ES-I3 (cell line): ENCODE data around the gene MACF1.

Experiments used
- H3K36me3 ChIP-seq: 2 replicates; pipeline ENCODE4 v1.6.1; 2013; ENCODE audit warnings: mild to moderate bottlenecking, low read length, control low read depth, moderate library complexity; ENCODE audit not compliant: insufficient read depth
- H3K4me1 ChIP-seq: 2 replicates; pipeline ENCODE4 v1.6.1; 2013; ENCODE audit warnings: mild to moderate bottlenecking, control low read depth, low read length; ENCODE audit not compliant: insufficient read depth
- H3K9ac ChIP-seq: 2 replicates; pipeline ENCODE4 v1.6.1; 2013; ENCODE audit warnings: low read depth, mild to moderate bottlenecking, low read length, moderate library complexity
- H3K9me3 ChIP-seq: 2 replicates; pipeline ENCODE4 v1.6.1; 2013; ENCODE audit warnings: mild to moderate bottlenecking, low read length, moderate library complexity; ENCODE audit not compliant: control insufficient read depth, insufficient read depth

The MACF1 gene

GRCh38 chr1:39239968-39240367 lies 35.5 kb downstream of the MACF1 start:
- Histone ChIP-seq H3K9me3 (no peaks in the 10 kb centered on the region), H3K9ac (no peak overlapping the region), H3K4me1 (no peaks in the 10 kb centered on the region), H3K36me3 (peaks cover 7% of the 10 kb centered on the region)

DNA sequence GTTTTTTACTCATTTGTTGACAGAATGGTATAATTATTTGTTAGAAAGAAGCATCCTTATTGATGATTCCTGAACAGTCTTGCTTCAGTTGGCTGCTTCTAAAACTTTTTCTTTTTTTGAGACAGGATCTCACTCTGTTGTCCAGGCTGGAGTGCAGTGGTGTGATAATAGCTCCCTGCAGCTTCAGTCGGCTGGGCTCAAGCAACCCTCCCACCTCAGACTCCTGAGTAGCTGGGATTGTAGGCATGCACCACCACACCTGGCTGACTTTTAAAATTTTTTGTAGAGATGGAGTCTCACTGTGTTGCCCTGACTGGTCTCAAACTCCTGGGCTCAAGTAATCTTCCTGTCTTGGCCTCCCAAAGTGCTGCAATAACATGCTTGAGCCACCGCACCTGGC lies 38.8 kb downstream of the MACF1 start:
- H3K9ac ChIP-seq = no peak overlapping the region
- no peaks in the 10 kb centered on the region for H3K36me3 ChIP-seq

GRCh38 chr1:39250460-39251240 lies 46.2 kb downstream of the MACF1 start:
- Histone ChIP-seq H3K36me3 (peaks cover 13% of the 10 kb centered on the region), H3K9ac (no peak overlapping the region), H3K4me1 (no peaks in the 10 kb centered on the region), H3K9me3 (no peaks in the 10 kb centered on the region)

More for the DNA sequence above, 38.8 kb downstream of the MACF1 start:
- no peaks in the 10 kb centered on the region for H3K4me1 ChIP-seq
- no peaks in the 10 kb centered on the region for H3K9me3 ChIP-seq

DNA sequence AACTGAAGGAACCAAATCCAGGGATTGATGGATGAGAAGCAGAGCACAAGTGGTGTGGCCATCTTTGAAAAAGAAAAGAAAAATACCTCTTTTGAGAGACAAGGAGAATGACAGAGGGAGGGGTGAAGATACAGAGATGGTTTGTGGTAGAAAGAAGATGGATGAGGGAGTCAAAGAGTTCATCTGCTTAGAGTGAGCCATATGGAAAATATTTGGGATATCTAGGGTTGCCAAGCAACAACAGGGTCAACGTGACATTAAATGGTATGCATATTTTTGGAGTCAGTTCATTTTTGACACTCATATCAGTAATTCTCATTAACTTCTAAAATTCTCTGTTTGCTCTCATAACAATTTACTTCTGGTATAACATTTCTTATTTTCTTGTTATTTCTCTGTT lies 50.7 kb downstream of the MACF1 start:
- Histone ChIP-seq H3K4me1 (no peaks in the 10 kb centered on the region), H3K9ac (no peak overlapping the region), H3K9me3 (no peaks in the 10 kb centered on the region), H3K36me3 (peaks cover 14% of the 10 kb centered on the region)

GRCh38 chr1:39258146-39258924 lies 53.8 kb downstream of the MACF1 start:
- Histone ChIP-seq H3K9me3 (no peaks in the 10 kb centered on the region), H3K9ac (no peak overlapping the region), H3K4me1 (no peaks in the 10 kb centered on the region), H3K36me3 (peaks cover 8% of the 10 kb centered on the region; the same call in 1 of the 2 replicates)

- Histone ChIP-seq H3K9ac (no peak overlapping the region), H3K36me3 (peaks cover 8% of the 10 kb centered on the region; the same call in 1 of the 2 replicates), H3K4me1 (no peaks in the 10 kb centered on the region), H3K9me3 (no peaks in the 10 kb centered on the region)
Measured at GRCh38 chr1:39258925-39259244, 54.4 kb downstream of the MACF1 start.

DNA sequence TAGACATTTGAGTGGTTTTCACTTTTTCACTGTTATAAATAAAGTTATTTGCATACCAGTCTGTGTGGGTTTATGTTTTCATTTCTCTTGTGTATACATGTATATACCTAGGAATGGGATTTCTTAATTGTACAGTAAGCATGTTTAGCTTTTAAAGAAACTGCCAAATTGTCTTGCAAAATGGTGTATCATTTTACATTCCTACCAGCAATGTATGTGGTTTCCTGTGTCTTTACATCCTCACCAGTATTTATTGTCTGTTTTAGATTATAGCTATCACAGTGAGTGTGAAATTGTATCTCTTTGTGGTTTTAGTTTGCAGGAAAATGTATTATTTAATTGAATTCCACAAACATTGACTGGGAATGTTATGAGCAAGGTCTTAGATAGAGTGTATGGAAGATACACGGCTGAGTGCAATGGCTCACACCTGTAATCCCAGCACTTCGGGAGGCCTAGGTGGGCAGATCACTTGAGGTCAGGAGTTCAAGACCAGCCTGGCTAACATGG lies 57.3 kb downstream of the MACF1 start:
- no peak overlapping the region for H3K9ac ChIP-seq
- H3K36me3 ChIP-seq = 0 out of 2 replicates have a peak, but pooled peaks cover 4% of the 10 kb centered on the region
- H3K9me3 ChIP-seq = no peaks in the 10 kb centered on the region
- H3K4me1 ChIP-seq = peaks cover 16% of the 10 kb centered on the region

GRCh38 chr1:39262802-39263201 lies 58.3 kb downstream of the MACF1 start:
- no peak overlapping the region for H3K9ac ChIP-seq
- no peaks in the 10 kb centered on the region for H3K9me3 ChIP-seq
- H3K4me1 ChIP-seq = peaks cover 17% of the 10 kb centered on the region
- 0 out of 2 replicates have a peak, but pooled peaks cover 4% of the 10 kb centered on the region for H3K36me3 ChIP-seq

DNA sequence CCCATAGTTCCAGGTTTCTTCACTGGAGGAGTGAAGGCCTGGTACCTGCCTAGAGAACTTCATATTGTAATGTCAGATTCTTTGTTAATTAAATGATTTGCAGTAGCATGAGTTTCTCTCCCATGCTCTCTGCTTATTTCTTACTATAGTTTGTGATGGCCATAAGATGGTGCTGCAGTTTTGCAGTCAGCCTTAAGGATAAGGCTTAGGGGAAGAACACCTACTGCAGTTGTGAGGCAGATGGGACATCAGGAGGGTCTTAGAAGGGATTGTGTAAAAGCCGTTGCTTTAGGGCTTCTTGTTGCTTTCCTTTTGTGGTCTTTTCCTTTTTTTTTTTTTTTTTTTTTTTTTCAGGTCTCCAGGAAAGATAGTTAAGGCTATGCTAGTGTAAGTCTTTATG lies 61.8 kb downstream of the MACF1 start:
- H3K9me3 ChIP-seq = no peaks in the 10 kb centered on the region
- no peak overlapping the region; the same call in 1 of the 2 replicates for H3K9ac ChIP-seq
- H3K36me3 ChIP-seq = no peaks in the 10 kb centered on the region
- H3K4me1 ChIP-seq = peaks cover 30% of the 10 kb centered on the region

DNA sequence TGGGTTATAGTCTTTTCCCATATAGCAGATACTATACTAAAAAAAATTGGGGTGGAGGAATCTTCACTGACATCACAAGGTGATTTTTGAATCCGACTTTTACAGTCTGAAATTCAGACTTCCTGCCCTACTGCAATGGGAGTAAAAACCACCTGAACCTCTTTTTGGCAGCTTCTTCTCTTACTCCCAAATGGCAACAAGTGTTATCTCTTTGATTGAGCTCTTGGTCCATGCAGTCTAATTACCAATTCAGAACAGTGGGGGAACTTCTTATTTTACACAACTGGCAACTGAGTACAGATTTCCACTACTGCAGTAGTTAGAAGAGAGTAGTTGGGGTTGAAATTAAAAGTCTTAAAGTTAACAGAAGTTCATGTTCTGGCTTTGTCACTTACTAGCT lies 62.3 kb downstream of the MACF1 start:
- Histone ChIP-seq H3K36me3 (no peaks in the 10 kb centered on the region), H3K9me3 (no peaks in the 10 kb centered on the region), H3K9ac (no peak overlapping the region), H3K4me1 (peaks cover 30% of the 10 kb centered on the region)

GRCh38 chr1:39268112-39268581 lies 63.7 kb downstream of the MACF1 start:
- no peaks in the 10 kb centered on the region for H3K36me3 ChIP-seq
- peaks cover 36% of the 10 kb centered on the region for H3K4me1 ChIP-seq
- H3K9ac ChIP-seq = peak overlapping the region; percentile 38
- no peaks in the 10 kb centered on the region for H3K9me3 ChIP-seq

- Histone ChIP-seq H3K4me1 (peaks cover 36% of the 10 kb centered on the region), H3K9ac (peak overlapping the region; percentile 38), H3K36me3 (no peaks in the 10 kb centered on the region), H3K9me3 (no peaks in the 10 kb centered on the region)
Measured at GRCh38 chr1:39268906-39269305, 64.4 kb downstream of the MACF1 start.

DNA sequence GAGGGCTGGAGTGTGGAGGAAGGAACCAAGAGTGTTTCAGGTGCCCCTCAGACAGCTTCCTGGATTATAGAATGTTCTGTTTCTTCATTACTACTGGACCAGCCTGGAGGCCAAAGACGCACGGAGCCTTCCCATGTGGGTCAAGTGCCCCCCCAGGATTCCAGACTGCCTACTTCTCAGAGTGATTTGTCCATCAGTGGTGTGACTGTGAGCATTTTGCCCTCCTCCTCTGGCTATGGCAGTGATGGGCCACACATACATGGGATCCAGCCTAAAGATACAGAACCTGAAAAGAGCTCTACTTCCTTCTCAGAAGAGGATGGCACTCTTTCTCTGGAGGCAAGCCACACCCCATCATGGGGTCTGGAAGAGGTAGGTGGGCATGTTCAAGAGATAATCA lies 64.9 kb downstream of the MACF1 start:
- Histone ChIP-seq H3K4me1 (peaks cover 36% of the 10 kb centered on the region), H3K9ac (peak overlapping the region; percentile 5; the same call in 1 of the 2 replicates), H3K36me3 (no peaks in the 10 kb centered on the region), H3K9me3 (no peaks in the 10 kb centered on the region)

GRCh38 chr1:39269791-39270342 lies 65.4 kb downstream of the MACF1 start:
- Histone ChIP-seq H3K9ac (peak overlapping the region; percentile 5; the same call in 1 of the 2 replicates), H3K36me3 (no peaks in the 10 kb centered on the region), H3K4me1 (peaks cover 36% of the 10 kb centered on the region), H3K9me3 (no peaks in the 10 kb centered on the region)
